ENCODE data around the gene EXOSC10.

DNA sequence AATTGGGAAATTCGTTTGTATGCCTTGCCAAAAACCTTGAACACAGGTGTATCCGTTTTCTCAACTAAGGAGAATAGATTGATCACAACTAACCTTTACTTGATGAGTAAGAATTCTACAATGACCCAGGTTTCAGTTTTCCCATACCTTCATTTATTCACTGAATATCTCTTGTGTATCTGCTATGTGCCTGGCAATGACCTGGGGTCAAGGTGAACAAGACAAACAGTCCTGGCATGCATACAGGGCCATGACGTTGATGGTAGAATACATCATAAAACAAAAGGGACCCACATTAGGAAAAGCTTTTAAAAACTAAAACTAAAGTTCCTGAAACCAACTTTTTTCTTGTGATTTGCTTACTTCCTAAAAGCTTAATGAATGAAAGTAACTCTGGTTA is 32.1 kb upstream of the EXOSC10 start:
- TF ChIP-seq SUZ12 (IDR thresholded peaks at IDR 0.05): no peak
- no peak for TF ChIP-seq HDGF (IDR thresholded peaks at IDR 0.05; ENCODE audit: borderline replicate concordance)
- TF ChIP-seq BHLHE40 (IDR thresholded peaks at IDR 0.05; ENCODE audit: borderline replicate concordance): no peak
- TF ChIP-seq PKNOX1 (IDR thresholded peaks at IDR 0.05): no peak

Data from HEK293T (cell line).